K562 (cell line): Measurements from ENCODE around the gene ATF5. TPM values are rescaled to one million over a fixed set of nuclear protein-coding genes. Genes with fewer than 3 reads are reported as not detected.

ENCODE experiments used
- CBFA2T3 ChIP-seq: fragments of 450-650 bp; IDR thresholded peaks from 2 replicates; pipeline ENCODE4 v1.6.1; 2017
- CXXC5 ChIP-seq: fragments of 250-450 bp; sonication (Bioruptor Pico); IDR thresholded peaks from 2 replicates; pipeline ENCODE4 v1.8.0; 2022; ENCODE audit warnings: inconsistent platforms, mild to moderate bottlenecking, moderate library complexity
- ESRRA ChIP-seq: fragments of 450-650 bp; IDR thresholded peaks from 2 replicates; pipeline ENCODE4 v1.6.1; 2014; ENCODE audit warnings: low read depth, mild to moderate bottlenecking, moderate library complexity, borderline replicate concordance
- FOXJ3 ChIP-seq: sonication (generic); formaldehyde crosslinking; IDR thresholded peaks from 2 replicates; pipeline ENCODE4 v1.4.0; 2020; ENCODE audit warnings: mild to moderate bottlenecking, missing genetic modification reagents
- GATA2 ChIP-seq: sonication (generic); formaldehyde crosslinking; IDR thresholded peaks from 2 replicates; pipeline ENCODE4 v1.4.0; 2020; ENCODE audit warnings: mild to moderate bottlenecking, missing genetic modification reagents
- HDAC8 ChIP-seq: fragments of 450-650 bp; IDR thresholded peaks from 2 replicates; pipeline ENCODE4 v1.6.1; 2016; ENCODE audit warnings: mild to moderate bottlenecking, missing genetic modification characterization, moderate library complexity, missing compliant biosample characterization
- MNT ChIP-seq, 2 experiments: fragments of 450-650 bp; conservative IDR thresholded peaks; 2 replicates each; pipeline ENCODE4 v1.6.1; 2017; ENCODE audit warnings: mild to moderate bottlenecking in 2 of 2, moderate library complexity in 2 of 2
- MYBL2 ChIP-seq, 2 experiments: fragments of 450-650 bp in 1 of 2; sonication (generic) in 1 of 2; formaldehyde crosslinking in 1 of 2; IDR thresholded peaks; 2 replicates each; pipeline versions ENCODE4 v1.6.1 to v1.8.1; 2017 to 2022; ENCODE audit warnings: borderline replicate concordance in 1 of 2, inconsistent platforms in 1 of 2, low read depth in 1 of 2, mild to moderate bottlenecking in 1 of 2, missing genetic modification reagents in 1 of 2, moderate library complexity in 1 of 2
- NONO ChIP-seq, 2 experiments: fragments of 200-400 bp in 1 of 2; fragments of 450-650 bp in 1 of 2; formaldehyde crosslinking in 1 of 2; IDR thresholded peaks; 2 replicates each; pipeline ENCODE4 v1.6.1; 2017; ENCODE audit warnings: low read depth in 2 of 2, mild to moderate bottlenecking in 2 of 2, moderate library complexity in 2 of 2, low read length in 1 of 2
- POLR3A ChIP-seq: IDR thresholded peaks from 2 replicates; pipeline ENCODE4 v1.6.1; 2011; ENCODE audit warnings: borderline replicate concordance, mild to moderate bottlenecking, moderate library complexity; ENCODE audit not compliant: insufficient read length, insufficient read depth; ENCODE audit errors: extremely low read depth
- SAP30 ChIP-seq: fragments of 200-600 bp; sonication (generic); IDR thresholded peaks from 2 replicates; pipeline ENCODE4 v1.6.1; 2012; ENCODE audit warnings: borderline replicate concordance, low read depth, mild to moderate bottlenecking, moderate library complexity, low read length, control low read depth, inconsistent platforms; ENCODE audit not compliant: insufficient read depth, poor library complexity, severe bottlenecking
- STAT5A ChIP-seq: IDR thresholded peaks from 2 replicates; pipeline ENCODE4 v1.6.1; 2012; ENCODE audit warnings: low read length, inconsistent platforms, borderline replicate concordance
- TCF7L2 ChIP-seq: fragments of 150-350 bp; IDR thresholded peaks from 2 replicates; pipeline ENCODE4 v1.6.1; 2016; ENCODE audit warnings: low read depth, mild to moderate bottlenecking, low read length, moderate library complexity
- ZFX ChIP-seq: sonication (generic); formaldehyde crosslinking; IDR thresholded peaks from 2 replicates; pipeline ENCODE4 v1.8.0; 2022; ENCODE audit warnings: mild to moderate bottlenecking, missing genetic modification reagents, moderate library complexity
- ZNF174 ChIP-seq: fragments of 250-450 bp; sonication (Bioruptor Pico); IDR thresholded peaks from 2 replicates; pipeline ENCODE4 v1.4.0; 2020; ENCODE audit warnings: mild to moderate bottlenecking
- ZNF41 ChIP-seq: fragments of 250-450 bp; sonication (Bioruptor Pico); conservative IDR thresholded peaks from 2 replicates; pipeline ENCODE4 v1.4.0; 2020; ENCODE audit warnings: mild to moderate bottlenecking
- ZNF766 ChIP-seq: fragments of 200-800 bp; sonication (Bioruptor generic); conservative IDR thresholded peaks from 2 replicates; pipeline ENCODE4 v1.6.1; 2016; ENCODE audit warnings: missing genetic modification characterization, missing compliant biosample characterization
- ZNF778 ChIP-seq: fragments of 450-650 bp; formaldehyde crosslinking; IDR thresholded peaks from 2 replicates; pipeline ENCODE4 v1.4.0; 2020; ENCODE audit warnings: mild to moderate bottlenecking, moderate library complexity
- polyA plus RNA-seq, 8 experiments: library from polyadenylated mRNA; depleted of rRNA in 4 of 8; stranded (reverse) in 5 of 8; unstranded in 3 of 8; fragments of >200 nt; fragmentation: Nextera tagmentation in 2 of 8; fragmentation: Illumina TruSeq in 1 of 8; extraction: Ambion mirVana in 2 of 8; extraction: Trizol in 1 of 8; gene quantifications; 2 replicates each; pipeline versions ENCODE4 v1.2.1 to v1.2.3, GENCODE V29; 2011 to 2014; ENCODE audit warnings: inconsistent platforms in 1 of 8, missing spikeins in 1 of 8
- total RNA-seq, 7 experiments: library from RNA; depleted of rRNA in 6 of 7; stranded (reverse); fragments of >200 nt in 6 of 7; fragmentation: Illumina TruSeq in 2 of 7; extraction: Trizol in 2 of 7; gene quantifications; 2 replicates each; pipeline versions ENCODE4 v1.2.1 to v1.2.3, GENCODE V29; 2011 to 2021; ENCODE audit warnings: low replicate concordance in 1 of 7
- TF ChIP-seq, protein P1 (sequence below), 3 experiments: IDR thresholded peaks in 2 of 3; conservative IDR thresholded peaks in 1 of 3; 2 replicates each; pipeline ENCODE4 v1.5.1; 2011 to 2012; ENCODE audit warnings: low read length in 3 of 3, mild to moderate bottlenecking in 3 of 3, control low read depth in 2 of 3, improper control_type of control experiment in 1 of 3, inconsistent platforms in 1 of 3, low read depth in 1 of 3, mixed read lengths in 1 of 3, moderate library complexity in 1 of 3; ENCODE audit not compliant: insufficient read depth in 2 of 3
- TF ChIP-seq, protein P2 (sequence below): fragments of 450-650 bp; IDR thresholded peaks from 2 replicates; pipeline ENCODE4 v1.6.1; 2017; ENCODE audit warnings: mild to moderate bottlenecking, moderate library complexity
- TF ChIP-seq, protein P3 (sequence below): fragments of 450-650 bp; conservative IDR thresholded peaks from 2 replicates; pipeline ENCODE4 v1.6.1; 2016; ENCODE audit warnings: missing genetic modification characterization, low read depth, mild to moderate bottlenecking, missing compliant biosample characterization, moderate library complexity

The ATF5 gene
- total and polyA plus RNA-seq, 9 of the 15 experiments (the other 6 are each of a cell fraction or from before 2014, with no cell fraction given), result 3.0 to 57.6 (median 11.1) TPM

GRCh38 chr19:49912965-49913685 is 15.9 kb upstream of the ATF5 start (continued):
- TF ChIP-seq, protein P1, sequence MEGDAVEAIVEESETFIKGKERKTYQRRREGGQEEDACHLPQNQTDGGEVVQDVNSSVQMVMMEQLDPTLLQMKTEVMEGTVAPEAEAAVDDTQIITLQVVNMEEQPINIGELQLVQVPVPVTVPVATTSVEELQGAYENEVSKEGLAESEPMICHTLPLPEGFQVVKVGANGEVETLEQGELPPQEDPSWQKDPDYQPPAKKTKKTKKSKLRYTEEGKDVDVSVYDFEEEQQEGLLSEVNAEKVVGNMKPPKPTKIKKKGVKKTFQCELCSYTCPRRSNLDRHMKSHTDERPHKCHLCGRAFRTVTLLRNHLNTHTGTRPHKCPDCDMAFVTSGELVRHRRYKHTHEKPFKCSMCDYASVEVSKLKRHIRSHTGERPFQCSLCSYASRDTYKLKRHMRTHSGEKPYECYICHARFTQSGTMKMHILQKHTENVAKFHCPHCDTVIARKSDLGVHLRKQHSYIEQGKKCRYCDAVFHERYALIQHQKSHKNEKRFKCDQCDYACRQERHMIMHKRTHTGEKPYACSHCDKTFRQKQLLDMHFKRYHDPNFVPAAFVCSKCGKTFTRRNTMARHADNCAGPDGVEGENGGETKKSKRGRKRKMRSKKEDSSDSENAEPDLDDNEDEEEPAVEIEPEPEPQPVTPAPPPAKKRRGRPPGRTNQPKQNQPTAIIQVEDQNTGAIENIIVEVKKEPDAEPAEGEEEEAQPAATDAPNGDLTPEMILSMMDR (IDR thresholded peaks at IDR 0.05 in 2 of 3, conservative IDR thresholded peaks at IDR 0.05 in 1 of 3; ENCODE audit: insufficient read depth in 2 of 3, low read depth in 1 of 3, low read length in 3 of 3), result peak; percentile 43 to 65 (median 44); a peak in 5 of 6 replicates
- TF ChIP-seq ZNF778 (CRISPR knock-in tag) (no peak), SAP30 (no peak), STAT5A (no peak), ZNF41 (CRISPR knock-in tag) (no peak), CBFA2T3 (no peak), GATA2 (CRISPR knock-in tag) (no peak), MNT (conservative IDR thresholded peaks at IDR 0.05) (no peak), HDAC8 (tag) (no peak), FOXJ3 (CRISPR knock-in tag) (no peak), NONO (IDR thresholded peaks at IDR 0.05; ENCODE audit: low read depth in 2 of 2, low read length in 1 of 2) (no peak), MYBL2 (IDR thresholded peaks at IDR 0.05; ENCODE audit: low read depth) (no peak), MYBL2 (CRISPR knock-in tag; IDR thresholded peaks at IDR 0.05; ENCODE audit: borderline replicate concordance) (no peak), ESRRA (0 out of 2 replicates have a peak, but pooled peaks have one; percentile 19), ZFX (CRISPR knock-in tag) (peak; percentile 26; the same call in 1 of the 2 replicates), CXXC5 (CRISPR knock-in tag) (0 out of 2 replicates have a peak, but pooled peaks have one; percentile 18), ZNF766 (CRISPR knock-in tag) (no peak), ZNF174 (CRISPR knock-in tag) (no peak), TCF7L2 (no peak), POLR3A (no peak)
- TF ChIP-seq, protein P2, sequence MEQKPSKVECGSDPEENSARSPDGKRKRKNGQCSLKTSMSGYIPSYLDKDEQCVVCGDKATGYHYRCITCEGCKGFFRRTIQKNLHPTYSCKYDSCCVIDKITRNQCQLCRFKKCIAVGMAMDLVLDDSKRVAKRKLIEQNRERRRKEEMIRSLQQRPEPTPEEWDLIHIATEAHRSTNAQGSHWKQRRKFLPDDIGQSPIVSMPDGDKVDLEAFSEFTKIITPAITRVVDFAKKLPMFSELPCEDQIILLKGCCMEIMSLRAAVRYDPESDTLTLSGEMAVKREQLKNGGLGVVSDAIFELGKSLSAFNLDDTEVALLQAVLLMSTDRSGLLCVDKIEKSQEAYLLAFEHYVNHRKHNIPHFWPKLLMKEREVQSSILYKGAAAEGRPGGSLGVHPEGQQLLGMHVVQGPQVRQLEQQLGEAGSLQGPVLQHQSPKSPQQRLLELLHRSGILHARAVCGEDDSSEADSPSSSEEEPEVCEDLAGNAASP, result no peak
- TF ChIP-seq, protein P3, sequence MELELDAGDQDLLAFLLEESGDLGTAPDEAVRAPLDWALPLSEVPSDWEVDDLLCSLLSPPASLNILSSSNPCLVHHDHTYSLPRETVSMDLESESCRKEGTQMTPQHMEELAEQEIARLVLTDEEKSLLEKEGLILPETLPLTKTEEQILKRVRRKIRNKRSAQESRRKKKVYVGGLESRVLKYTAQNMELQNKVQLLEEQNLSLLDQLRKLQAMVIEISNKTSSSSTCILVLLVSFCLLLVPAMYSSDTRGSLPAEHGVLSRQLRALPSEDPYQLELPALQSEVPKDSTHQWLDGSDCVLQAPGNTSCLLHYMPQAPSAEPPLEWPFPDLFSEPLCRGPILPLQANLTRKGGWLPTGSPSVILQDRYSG (tag), result no peak
